Right renal cortex interstitium (tissue), 3 donors: ENCODE measurements around the gene PNLIPRP2. TPM values are rescaled to one million over a fixed set of nuclear protein-coding genes. Genes with fewer than 3 reads are reported as not detected.

Source experiments
- DNase-seq, 3 donors: peaks; one replicate each; pipeline ENCODE4 v3.0.0-alpha.2; 2013; ENCODE audit warnings: low read depth in 3 of 3, low spot score in 2 of 3
- polyA plus RNA-seq, 3 donors: library from polyadenylated mRNA; unstranded; fragments of 120-200 nt; gene quantifications; one replicate each; pipeline ENCODE4 v1.2.1, GENCODE V29; 2013; ENCODE audit not compliant: insufficient read length in 3 of 3

The PNLIPRP2 gene
- polyA plus RNA-seq, 3 donors, result not detected

- no peak for DNase-seq
These were observed 55.9 kb downstream of the PNLIPRP2 start for GRCh38 chr10:116676633-116677032.

GRCh38 chr10:116679351-116679750 is 58.6 kb downstream of the PNLIPRP2 start:
- no peak for DNase-seq

DNA sequence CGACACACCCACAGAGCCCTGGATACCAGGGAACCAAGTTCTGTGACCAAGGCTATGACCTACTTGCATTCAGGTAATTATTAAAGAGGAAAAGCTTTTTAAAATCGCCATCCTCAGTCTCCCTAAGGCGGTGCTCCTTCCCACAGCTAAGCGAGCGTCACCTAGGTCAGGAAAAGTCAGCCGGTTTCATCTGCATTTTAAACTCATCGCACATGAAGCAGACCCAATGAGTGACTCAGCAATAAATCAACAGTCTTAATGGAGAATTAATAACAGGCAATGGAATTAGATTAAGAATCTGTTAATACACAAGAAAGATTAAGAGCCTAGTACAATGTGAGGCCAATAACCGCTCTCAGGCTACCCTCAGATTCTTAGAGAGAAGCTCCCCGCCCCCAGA is 62.4 kb downstream of the PNLIPRP2 start:
- DNase-seq, result no peak

DNA sequence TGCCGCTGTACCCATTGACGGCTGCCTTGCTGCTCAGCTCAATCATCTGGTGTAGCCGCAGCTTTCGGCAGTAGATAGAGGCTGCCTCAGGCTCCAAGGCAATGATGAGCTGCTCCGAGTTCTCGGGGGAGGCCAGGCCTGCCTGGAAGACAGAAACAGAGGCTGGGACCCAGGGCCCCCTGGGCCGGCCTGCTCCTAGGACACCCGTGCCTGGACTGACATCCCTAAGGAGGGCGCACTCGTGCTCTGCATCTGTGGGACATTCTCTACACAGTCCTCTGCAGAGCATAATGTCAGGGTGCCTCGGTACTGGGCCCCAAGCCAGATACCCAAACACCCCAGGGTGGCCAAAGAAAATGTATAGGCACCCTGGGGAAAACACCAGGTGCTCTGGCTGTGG is 63.1 kb downstream of the PNLIPRP2 start:
- DNase-seq, result no peak

GRCh38 chr10:116684781-116685180 is 64.0 kb downstream of the PNLIPRP2 start:
- DNase-seq, result no peak

DNA sequence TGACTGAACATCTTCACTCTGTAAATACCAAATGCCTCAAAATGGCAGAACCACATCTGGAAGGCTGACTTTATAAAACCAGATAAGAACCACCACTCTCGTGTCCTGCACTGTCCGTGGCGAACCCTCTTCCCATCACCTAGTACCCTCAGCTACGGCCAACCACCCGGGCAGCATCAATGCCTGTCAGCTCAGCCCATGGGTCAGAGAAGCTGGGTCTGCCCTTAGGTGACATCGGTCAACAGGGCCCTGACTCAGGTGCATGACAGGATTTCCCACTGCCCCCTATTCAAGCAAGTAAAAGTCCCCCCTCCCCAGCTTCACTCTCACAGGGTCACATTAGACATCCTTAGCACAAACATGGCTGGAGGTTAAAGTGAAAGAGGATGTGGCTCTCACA is 65.1 kb downstream of the PNLIPRP2 start:
- DNase-seq, result no peak

- no peak for DNase-seq
These were observed 65.9 kb downstream of the PNLIPRP2 start for GRCh38 chr10:116686632-116687031.

GRCh38 chr10:116687633-116688032 is 66.9 kb downstream of the PNLIPRP2 start:
- DNase-seq, result no peak

DNA sequence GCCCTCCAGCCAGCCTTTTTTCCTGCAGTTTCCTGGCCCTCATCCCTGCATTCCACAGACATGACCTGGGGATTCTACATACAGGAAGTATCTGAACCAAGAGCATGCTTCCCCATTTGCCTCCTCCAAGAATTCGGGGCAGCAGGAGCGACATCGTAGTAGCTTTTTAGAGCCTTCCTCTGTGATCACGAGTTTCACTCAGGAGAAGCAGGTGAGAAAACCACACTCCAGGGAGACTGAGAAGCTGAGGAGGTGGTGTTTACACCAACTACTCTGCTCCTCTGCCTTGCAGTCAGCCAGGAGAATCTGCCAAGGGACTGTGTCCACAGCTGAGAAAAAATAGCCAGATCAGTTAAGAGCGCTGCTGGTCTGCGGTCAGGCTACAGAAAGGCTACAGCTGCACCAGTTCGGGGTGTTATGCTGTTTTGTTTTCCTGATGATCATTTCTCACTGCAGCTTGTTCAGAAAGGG is 67.5 kb downstream of the PNLIPRP2 start:
- no peak for DNase-seq

GRCh38 chr10:116688741-116689495 is 68.2 kb downstream of the PNLIPRP2 start:
- no peak for DNase-seq

DNA sequence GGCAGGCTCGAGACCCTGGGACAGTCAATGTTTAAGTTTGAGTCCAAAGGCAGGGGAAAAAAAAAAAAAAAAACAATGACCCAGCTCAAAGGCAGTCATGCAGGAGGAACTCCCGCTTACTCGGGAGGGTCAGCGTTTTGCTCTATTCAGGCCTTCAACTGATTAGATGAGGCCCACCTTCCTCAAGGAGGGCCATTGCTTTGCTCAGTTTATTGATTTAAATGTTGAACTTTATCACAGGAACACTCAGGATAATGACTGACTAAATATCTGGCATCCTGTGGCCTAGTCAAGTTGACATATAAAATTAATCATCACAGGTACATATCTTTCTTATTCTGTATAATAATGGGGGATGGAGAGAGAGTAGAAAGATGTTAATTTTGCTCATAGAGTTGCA is 69.0 kb downstream of the PNLIPRP2 start:
- DNase-seq, result no peak

DNA sequence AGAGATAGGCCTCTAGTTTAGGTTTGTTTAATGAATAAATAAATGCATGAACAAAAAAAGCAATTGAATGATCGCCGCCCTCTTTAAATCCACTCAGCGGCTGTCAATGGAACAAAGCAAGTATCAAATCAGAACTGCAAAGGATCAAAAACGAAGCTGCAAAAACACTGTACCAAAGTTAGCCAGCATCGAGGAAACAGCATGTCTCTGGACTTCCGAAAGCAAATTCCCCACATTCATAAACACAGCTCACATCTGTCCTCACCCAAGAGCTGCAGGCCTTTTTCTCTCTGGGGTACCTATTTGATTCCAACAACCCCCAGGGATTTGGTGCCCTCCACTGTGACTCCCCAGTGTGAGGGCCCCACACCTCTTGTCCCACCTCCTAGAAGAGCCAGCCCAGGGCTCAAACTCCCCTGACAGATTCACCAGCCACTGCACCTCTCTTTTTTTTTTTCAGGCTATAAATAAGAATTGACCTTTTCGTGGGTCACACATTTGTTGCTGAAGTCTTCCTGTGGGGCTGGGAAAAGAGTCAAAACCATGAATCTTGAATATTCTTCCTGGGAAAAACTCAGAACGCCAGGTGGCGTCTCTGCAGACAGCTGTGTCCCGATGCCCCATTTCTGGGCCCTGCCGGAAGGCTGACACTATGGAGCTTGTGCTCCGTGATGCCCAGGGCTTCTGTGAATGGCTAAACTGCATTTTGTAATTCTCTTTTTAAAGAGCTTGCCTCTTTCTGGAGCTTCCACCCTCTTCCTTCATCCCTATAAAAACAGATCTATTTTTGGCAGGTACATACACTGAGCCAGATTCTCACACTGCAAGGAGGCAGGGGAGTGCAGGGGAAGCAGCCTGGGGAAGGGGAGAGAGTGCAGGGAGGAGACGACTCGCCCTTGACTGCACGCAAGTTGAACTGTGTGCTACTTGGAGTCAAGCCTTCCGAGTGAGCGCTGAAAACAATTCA is 69.9 kb downstream of the PNLIPRP2 start:
- no peak for DNase-seq

DNA sequence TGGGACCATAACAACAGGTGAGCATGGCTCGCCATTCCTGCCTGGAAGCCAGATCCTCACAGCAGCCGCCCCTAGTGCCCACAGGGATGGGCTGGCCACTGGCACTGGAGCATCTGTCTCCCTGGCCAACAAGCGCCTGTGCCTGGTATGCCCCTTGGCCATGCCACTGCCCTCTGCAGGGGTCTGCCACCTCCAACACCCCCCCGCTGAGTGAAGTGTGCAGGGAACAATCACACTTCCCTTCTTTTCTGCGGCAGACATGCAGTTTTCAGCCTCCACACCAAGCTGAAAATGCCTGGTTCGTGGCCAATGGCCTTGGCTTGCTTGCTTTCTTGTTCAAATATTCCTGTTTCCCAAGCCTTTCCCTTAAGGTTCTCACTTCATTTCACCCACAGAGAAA is 70.9 kb downstream of the PNLIPRP2 start:
- DNase-seq, result no peak

GRCh38 chr10:116692225-116692624 is 71.5 kb downstream of the PNLIPRP2 start:
- no peak for DNase-seq

DNA sequence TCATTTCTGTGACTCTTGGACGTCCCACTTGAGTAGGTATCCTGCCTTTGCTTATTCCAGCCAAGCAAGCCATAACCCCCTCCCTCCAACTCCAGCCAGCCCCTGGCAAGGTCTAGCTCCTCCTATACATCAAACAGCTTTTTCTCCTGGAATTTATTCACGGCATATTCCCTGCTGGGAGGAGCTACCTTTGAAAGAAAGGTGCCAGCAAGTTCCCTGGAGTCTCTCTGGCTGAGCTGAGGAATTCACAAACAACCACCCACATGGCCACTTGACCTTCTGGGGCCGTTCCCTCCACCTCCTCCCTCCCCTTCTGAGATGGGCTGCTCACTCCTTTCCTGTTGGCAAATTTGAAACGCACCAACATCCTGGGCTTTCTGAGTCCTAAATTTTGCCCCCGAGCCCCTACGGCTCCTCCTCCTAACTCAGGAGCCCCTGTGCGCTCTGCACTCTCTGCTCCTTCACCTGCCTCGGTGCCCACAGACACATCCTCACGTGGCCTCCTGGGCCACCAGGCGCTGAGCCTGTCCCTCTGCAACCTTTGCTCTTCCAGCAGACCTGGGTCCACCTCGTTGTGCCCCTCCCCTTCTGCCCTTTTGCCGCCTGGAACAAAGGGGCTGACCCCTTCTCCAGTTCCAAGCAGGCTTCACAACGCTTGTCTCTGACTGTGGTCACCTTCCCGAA is 73.6 kb downstream of the PNLIPRP2 start:
- DNase-seq, result no peak

Other genes starting within 250 kb of the PNLIPRP2 start
- gene PNLIPRP3, start 193.1 kb upstream of the PNLIPRP2 start, polyA plus RNA-seq, result not detected
- gene PNLIP, start 75.0 kb upstream of the PNLIPRP2 start, polyA plus RNA-seq, result not detected
- under 1 TPM in 1 of 3 donors, not detected in 2; 0.21 TPM for gene PNLIPRP1, start 30.0 kb upstream of the PNLIPRP2 start, polyA plus RNA-seq
- 10 to 100 TPM; 33.9 to 38.7 (median 36.3) TPM for gene HSPA12A, start 121.6 kb downstream of the PNLIPRP2 start, polyA plus RNA-seq
- 1 to 10 TPM; 2.8 to 3.7 (median 3.2) TPM for gene ENO4, start 228.5 kb downstream of the PNLIPRP2 start, polyA plus RNA-seq